PFSK-1 (cell line): ENCODE results near the gene HOXC10.

Source experiments
- FOXP2 ChIP-seq: optimal IDR thresholded peaks from 2 replicates; pipeline ENCODE3; 2011; ENCODE audit warnings: borderline replicate concordance, control low read depth, inconsistent platforms; ENCODE audit not compliant: insufficient read depth; ENCODE audit errors: extremely low read length, extremely low read depth
- POLR2AphosphoS5 ChIP-seq: IDR thresholded peaks from 2 replicates; pipeline ENCODE4 v1.6.1; 2012; ENCODE audit warnings: low read depth, mild to moderate bottlenecking, control low read depth, low read length, moderate library complexity
- TAF1 ChIP-seq: IDR thresholded peaks from 2 replicates; pipeline ENCODE4 v1.6.1; 2012; ENCODE audit warnings: low read length, control low read depth, borderline replicate concordance; ENCODE audit not compliant: insufficient read depth
- TF ChIP-seq, protein P1 (sequence below), 2 experiments: IDR thresholded peaks; 2 replicates each; pipeline versions ENCODE4 v1.6.1 to v1.8.0; 2011 to 2012; ENCODE audit warnings: low read depth in 2 of 2, low read length in 2 of 2, control low read depth in 1 of 2, inconsistent platforms in 1 of 2, mild to moderate bottlenecking in 1 of 2, moderate library complexity in 1 of 2; ENCODE audit not compliant: insufficient read depth in 1 of 2

DNA sequence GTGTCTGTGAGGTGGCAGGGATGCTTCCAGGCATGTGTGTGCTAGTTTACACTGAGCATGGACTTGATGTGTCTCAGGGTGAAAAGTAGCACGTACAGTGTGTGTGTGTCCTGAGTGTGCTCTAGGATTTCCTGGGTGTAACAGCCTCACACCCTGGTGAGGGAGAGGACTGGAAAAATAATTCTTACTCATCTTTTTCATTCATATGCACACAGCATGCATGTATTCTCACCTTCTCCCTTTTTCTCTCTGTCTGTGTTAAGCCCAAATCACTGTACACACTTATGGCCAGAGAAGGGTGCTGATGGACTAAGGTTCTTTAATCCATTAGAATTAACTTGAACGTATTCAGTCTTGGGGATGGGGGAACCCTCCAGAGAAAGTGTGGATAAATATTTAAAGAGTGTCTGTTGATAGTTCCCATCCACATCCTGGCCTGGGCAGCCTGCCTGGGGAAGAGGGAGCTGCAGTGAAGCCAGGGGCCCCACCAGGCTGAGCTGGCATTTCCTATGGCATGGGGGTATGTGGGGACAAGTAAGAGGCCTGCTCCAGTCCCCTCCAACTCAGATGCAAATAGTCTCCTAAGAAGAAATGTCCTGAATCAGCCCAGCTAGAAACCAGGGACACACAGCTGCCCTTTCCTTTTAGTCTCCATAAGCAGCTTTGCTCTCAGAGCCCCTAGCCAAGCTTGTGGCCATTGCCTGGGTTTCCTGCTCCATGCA is 22.8 kb downstream of the HOXC10 start:
- TF ChIP-seq, protein P1, sequence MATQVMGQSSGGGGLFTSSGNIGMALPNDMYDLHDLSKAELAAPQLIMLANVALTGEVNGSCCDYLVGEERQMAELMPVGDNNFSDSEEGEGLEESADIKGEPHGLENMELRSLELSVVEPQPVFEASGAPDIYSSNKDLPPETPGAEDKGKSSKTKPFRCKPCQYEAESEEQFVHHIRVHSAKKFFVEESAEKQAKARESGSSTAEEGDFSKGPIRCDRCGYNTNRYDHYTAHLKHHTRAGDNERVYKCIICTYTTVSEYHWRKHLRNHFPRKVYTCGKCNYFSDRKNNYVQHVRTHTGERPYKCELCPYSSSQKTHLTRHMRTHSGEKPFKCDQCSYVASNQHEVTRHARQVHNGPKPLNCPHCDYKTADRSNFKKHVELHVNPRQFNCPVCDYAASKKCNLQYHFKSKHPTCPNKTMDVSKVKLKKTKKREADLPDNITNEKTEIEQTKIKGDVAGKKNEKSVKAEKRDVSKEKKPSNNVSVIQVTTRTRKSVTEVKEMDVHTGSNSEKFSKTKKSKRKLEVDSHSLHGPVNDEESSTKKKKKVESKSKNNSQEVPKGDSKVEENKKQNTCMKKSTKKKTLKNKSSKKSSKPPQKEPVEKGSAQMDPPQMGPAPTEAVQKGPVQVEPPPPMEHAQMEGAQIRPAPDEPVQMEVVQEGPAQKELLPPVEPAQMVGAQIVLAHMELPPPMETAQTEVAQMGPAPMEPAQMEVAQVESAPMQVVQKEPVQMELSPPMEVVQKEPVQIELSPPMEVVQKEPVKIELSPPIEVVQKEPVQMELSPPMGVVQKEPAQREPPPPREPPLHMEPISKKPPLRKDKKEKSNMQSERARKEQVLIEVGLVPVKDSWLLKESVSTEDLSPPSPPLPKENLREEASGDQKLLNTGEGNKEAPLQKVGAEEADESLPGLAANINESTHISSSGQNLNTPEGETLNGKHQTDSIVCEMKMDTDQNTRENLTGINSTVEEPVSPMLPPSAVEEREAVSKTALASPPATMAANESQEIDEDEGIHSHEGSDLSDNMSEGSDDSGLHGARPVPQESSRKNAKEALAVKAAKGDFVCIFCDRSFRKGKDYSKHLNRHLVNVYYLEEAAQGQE (IDR thresholded peaks at IDR 0.05; ENCODE audit: insufficient read depth in 1 of 2, low read depth in 2 of 2, low read length in 2 of 2), result no peak
- no peak for TF ChIP-seq POLR2AphosphoS5
- TF ChIP-seq TAF1, result no peak
- no peak for TF ChIP-seq FOXP2
